GM12878 (cell line): Measurements from ENCODE around the gene PXDC1.

ENCODE experiments used
- CREB1 ChIP-seq: IDR thresholded peaks from 2 replicates; pipeline ENCODE4 v1.6.1; 2012; ENCODE audit warnings: low read depth, mild to moderate bottlenecking, inconsistent platforms
- EZH2 ChIP-seq: IDR thresholded peaks from 2 replicates; pipeline ENCODE4 v1.6.1; 2012; ENCODE audit warnings: low read depth, mild to moderate bottlenecking, control low read depth, inconsistent platforms, low read length, borderline replicate concordance; ENCODE audit not compliant: control insufficient read depth
- MEF2A ChIP-seq: IDR thresholded peaks from 2 replicates; pipeline ENCODE4 v1.6.1; 2011; ENCODE audit warnings: low read depth, mild to moderate bottlenecking, low read length, moderate library complexity; ENCODE audit not compliant: insufficient read depth
- NFIC ChIP-seq: IDR thresholded peaks from 2 replicates; pipeline ENCODE4 v1.6.1; 2012; ENCODE audit warnings: low read depth, mild to moderate bottlenecking, inconsistent platforms, low read length, moderate library complexity
- POLR2A ChIP-seq: IDR thresholded peaks from 2 replicates; pipeline ENCODE4 v1.6.1; 2011; ENCODE audit warnings: low read depth, mild to moderate bottlenecking, low read length
- POLR2AphosphoS5 ChIP-seq: IDR thresholded peaks from 2 replicates; pipeline ENCODE4 v1.6.1; 2011; ENCODE audit warnings: mild to moderate bottlenecking, low read length, inconsistent platforms
- RAD21 ChIP-seq: IDR thresholded peaks from 2 replicates; pipeline ENCODE4 v1.6.1; 2011; ENCODE audit warnings: mild to moderate bottlenecking, low read depth, low read length, moderate library complexity; ENCODE audit not compliant: insufficient read depth
- SMARCA5 ChIP-seq: fragments of 450-650 bp; IDR thresholded peaks from 2 replicates; pipeline ENCODE4 v1.6.1; 2017; ENCODE audit warnings: mild to moderate bottlenecking
- SREBF2 ChIP-seq: IDR thresholded peaks from 2 replicates; pipeline ENCODE4 v1.6.1; 2012; ENCODE audit warnings: mild to moderate bottlenecking, low read length
- TBL1XR1 ChIP-seq: IDR thresholded peaks from 2 replicates; pipeline ENCODE4 v1.6.1; 2012; ENCODE audit warnings: low read depth, low read length, improper control_type of control experiment
- YY1 ChIP-seq: IDR thresholded peaks from 2 replicates; pipeline ENCODE4 v1.6.1; 2011; ENCODE audit warnings: low read depth, mild to moderate bottlenecking, low read length
- ZNF24 ChIP-seq: fragments of 450-650 bp; IDR thresholded peaks from 2 replicates; pipeline ENCODE4 v1.6.1; 2017; ENCODE audit warnings: antibody characterized with exemption, mild to moderate bottlenecking
- ZNF274 ChIP-seq: IDR thresholded peaks from one replicate; pipeline ENCODE4 v1.8.0; 2011; ENCODE audit not compliant: insufficient read length, insufficient read depth
- TF ChIP-seq, protein P1 (sequence below), 3 experiments: IDR thresholded peaks in 2 of 3; conservative IDR thresholded peaks in 1 of 3; 2 replicates each; pipeline ENCODE4 v1.5.1; 2011; ENCODE audit warnings: low read depth in 3 of 3, low read length in 3 of 3, mild to moderate bottlenecking in 3 of 3, control low read depth in 2 of 3, moderate library complexity in 2 of 3, inconsistent platforms in 1 of 3, mixed read lengths in 1 of 3; ENCODE audit not compliant: control insufficient read depth in 2 of 3, insufficient read depth in 1 of 3; ENCODE audit errors: extremely low read depth in 1 of 3

DNA sequence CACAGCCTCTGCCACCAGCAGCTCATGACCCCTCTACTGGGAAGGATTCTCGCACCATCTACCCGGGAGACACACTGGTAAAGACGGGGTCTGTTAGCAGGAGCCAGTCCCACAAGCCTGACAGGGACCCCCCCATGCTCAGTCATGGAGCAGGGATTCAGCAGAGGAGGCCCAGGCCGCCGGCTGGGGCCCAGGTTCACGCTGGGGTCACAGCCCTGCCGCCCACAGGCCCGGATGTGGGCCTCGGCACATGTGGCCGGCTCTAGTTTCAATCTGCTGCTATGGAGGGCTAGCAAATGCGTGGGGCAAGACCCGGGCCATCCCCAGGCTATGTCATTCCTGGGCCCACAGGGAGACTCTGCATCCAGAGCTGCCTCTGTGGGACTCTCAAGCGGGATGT lies 25.1 kb downstream of the PXDC1 start:
- TF ChIP-seq SMARCA5 (no peak), SREBF2 (no peak), POLR2AphosphoS5 (no peak), CREB1 (no peak), YY1 (0 out of 2 replicates have a peak, but pooled peaks have one; percentile 14), NFIC (no peak), POLR2A (no peak), RAD21 (no peak), TBL1XR1 (no peak), ZNF274 (no peak), MEF2A (no peak), ZNF24 (no peak), EZH2 (no peak)
- TF ChIP-seq, protein P1, sequence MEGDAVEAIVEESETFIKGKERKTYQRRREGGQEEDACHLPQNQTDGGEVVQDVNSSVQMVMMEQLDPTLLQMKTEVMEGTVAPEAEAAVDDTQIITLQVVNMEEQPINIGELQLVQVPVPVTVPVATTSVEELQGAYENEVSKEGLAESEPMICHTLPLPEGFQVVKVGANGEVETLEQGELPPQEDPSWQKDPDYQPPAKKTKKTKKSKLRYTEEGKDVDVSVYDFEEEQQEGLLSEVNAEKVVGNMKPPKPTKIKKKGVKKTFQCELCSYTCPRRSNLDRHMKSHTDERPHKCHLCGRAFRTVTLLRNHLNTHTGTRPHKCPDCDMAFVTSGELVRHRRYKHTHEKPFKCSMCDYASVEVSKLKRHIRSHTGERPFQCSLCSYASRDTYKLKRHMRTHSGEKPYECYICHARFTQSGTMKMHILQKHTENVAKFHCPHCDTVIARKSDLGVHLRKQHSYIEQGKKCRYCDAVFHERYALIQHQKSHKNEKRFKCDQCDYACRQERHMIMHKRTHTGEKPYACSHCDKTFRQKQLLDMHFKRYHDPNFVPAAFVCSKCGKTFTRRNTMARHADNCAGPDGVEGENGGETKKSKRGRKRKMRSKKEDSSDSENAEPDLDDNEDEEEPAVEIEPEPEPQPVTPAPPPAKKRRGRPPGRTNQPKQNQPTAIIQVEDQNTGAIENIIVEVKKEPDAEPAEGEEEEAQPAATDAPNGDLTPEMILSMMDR (IDR thresholded peaks at IDR 0.05 in 2 of 3, conservative IDR thresholded peaks at IDR 0.05 in 1 of 3; ENCODE audit: control insufficient read depth in 2 of 3, extremely low read depth in 1 of 3, insufficient read depth in 1 of 3, low read depth in 3 of 3, low read length in 3 of 3): no peak
